Measurements from ENCODE around the gene PBLD. TPM values are rescaled to one million over a fixed set of nuclear protein-coding genes. Genes with fewer than 3 reads are reported as not detected.

The PBLD gene
- total RNA-seq, 4 donors from 2014 or later: 1.9 to 4.8 (median 3.0) TPM

GRCh38 chr10:68233046-68233445 is 99.7 kb downstream of the PBLD start:
- no peaks in the 10 kb centered on the region for H3K27me3 ChIP-seq
- DNase-seq (no peak), ATAC-seq (no peak)
- no peak for TF ChIP-seq POLR2A (IDR thresholded peaks at IDR 0.05)
- TF ChIP-seq CTCF (IDR thresholded peaks at IDR 0.05 in 4 of 5, conservative IDR thresholded peaks at IDR 0.05 in 1 of 5): no peak
- no peaks in the 10 kb centered on the region for H3K9me3 ChIP-seq
- H3K4me1 ChIP-seq: peaks cover 3 to 4% of the 10 kb centered on the region in 2 donors
- no peak overlapping the region for H3K27ac ChIP-seq
- no peak overlapping the region for H3K4me3 ChIP-seq
- intact Hi-C loops (cut with DNase I; ENCODE audit: low total_unique reads) (no loop called here), in situ Hi-C loops (cut with MboI; ENCODE audit: low sequenced_read_pairs in 4 of 4) (no loop called here)
- H3K36me3 ChIP-seq: no peaks in the 10 kb centered on the region

Other genes starting within 250 kb of the PBLD start
- 100 to 1,000 TPM; 118 to 342 (median 193) TPM for gene MYPN, start 223.4 kb downstream of the PBLD start, total RNA-seq
- not detected for gene ATOH7, start 100.8 kb downstream of the PBLD start, total RNA-seq
- gene HNRNPH3, start 864 bp downstream of the PBLD start, total RNA-seq: 10 to 100 TPM; 19.7 to 51.6 (median 25.8) TPM
- gene RUFY2, start 74.3 kb upstream of the PBLD start, total RNA-seq: 10 to 100 TPM in 3 of 4 donors, 1 to 10 TPM in 1; 8.9 to 15.7 (median 11.7) TPM
- gene DNA2, start 139.0 kb upstream of the PBLD start, total RNA-seq: 1 to 10 TPM; 1.0 to 2.3 (median 1.9) TPM
- gene SLC25A16, start 194.6 kb upstream of the PBLD start, total RNA-seq: 10 to 100 TPM in 2 of 4 donors, 1 to 10 TPM in 2; 5.1 to 40.7 (median 9.4) TPM
- 1 to 10 TPM in 3 of 4 donors, under 1 TPM in 1; 1.00 to 2.0 (median 1.4) TPM for gene TET1, start 227.4 kb upstream of the PBLD start, total RNA-seq

All from gastrocnemius medialis (tissue), 4 donors.